Fibroblast of upper back skin (primary cell): ENCODE measurements around the gene RETREG2.

Experiments
- DNase-seq: peaks from one replicate; pipeline ENCODE4 v3.0.0-alpha.2; 2013

Gene RETREG2

GRCh38 chr2:219171231-219171651 lies 6.8 kb upstream of the RETREG2 start:
- DNase-seq: peak; percentile 77

GRCh38 chr2:219172231-219173154 lies 5.6 kb upstream of the RETREG2 start:
- no peak for DNase-seq

- no peak for DNase-seq
Observed at GRCh38 chr2:219173176-219173575, 4.9 kb upstream of the RETREG2 start.

GRCh38 chr2:219174146-219174545 lies 3.9 kb upstream of the RETREG2 start:
- no peak for DNase-seq

- DNase-seq: no peak
Observed at GRCh38 chr2:219174801-219175200, 3.3 kb upstream of the RETREG2 start.

- no peak for DNase-seq
Observed at GRCh38 chr2:219175486-219175885, 2.6 kb upstream of the RETREG2 start.

- DNase-seq: peak; percentile 20
Observed at GRCh38 chr2:219175928-219176817, 1.9 kb upstream of the RETREG2 start.

- peak; percentile 74 for DNase-seq
Observed at GRCh38 chr2:219176818-219177551, 1.1 kb upstream of the RETREG2 start, which contains the start of gene CNPPD1. Gene CNPPD1, minus strand, starts transcription at chr2:219176925. Its CDS starts 97 bp downstream, at chr2:219176828.

- no peak for DNase-seq
Observed at GRCh38 chr2:219178377-219179175, 501 bp downstream of the RETREG2 start.

- DNase-seq: no peak
Observed at GRCh38 chr2:219179601-219180465, 1.8 kb downstream of the RETREG2 start.

- no peak for DNase-seq
Observed at GRCh38 chr2:219180961-219181360, 2.9 kb downstream of the RETREG2 start.

- no peak for DNase-seq
Observed at GRCh38 chr2:219181531-219181930, 3.5 kb downstream of the RETREG2 start.

GRCh38 chr2:219182331-219183150 lies 4.5 kb downstream of the RETREG2 start:
- DNase-seq: no peak

- no peak for DNase-seq
Observed at GRCh38 chr2:219183151-219183772, 5.2 kb downstream of the RETREG2 start.

GRCh38 chr2:219184121-219184520 lies 6.0 kb downstream of the RETREG2 start:
- no peak for DNase-seq

GRCh38 chr2:219186754-219187456 lies 8.8 kb downstream of the RETREG2 start:
- DNase-seq: no peak

GRCh38 chr2:219197388-219197787 lies 19.3 kb downstream of the RETREG2 start:
- DNase-seq: no peak

GRCh38 chr2:219198974-219199373 lies 20.9 kb downstream of the RETREG2 start:
- DNase-seq: no peak
